GM10248 (cell line): ENCODE results near the gene POMT1.

Experiments
- CTCF ChIA-PET: fragments of 300-600 bp; sonication (Branson Sonifier 250); formaldehyde crosslinking; extraction: SDS; loops from one replicate; lab custom pipeline; 2021; ENCODE audit warnings: antibody characterized with exemption; lab: Yijun Ruan, JAX
- POLR2A ChIA-PET: fragments of 350-650 bp; sonication (Branson Sonifier 250); formaldehyde crosslinking; extraction: SDS; loops from one replicate; lab custom pipeline; 2020; ENCODE audit warnings: antibody characterized with exemption; lab: Yijun Ruan, JAX
- DNase-seq: peaks from one replicate; pipeline ENCODE4 v3.0.0; 2012; ENCODE audit errors: extremely low spot score
- TF ChIP-seq, protein P1 (sequence below): IDR thresholded peaks from 2 replicates; pipeline ENCODE4 v1.5.1; 2012; ENCODE audit warnings: mild to moderate bottlenecking, low read depth; ENCODE audit errors: extremely low read depth, missing control alignments, control extremely low read depth

Gene POMT1

GRCh38 chr9:131475956-131476776 is 26.6 kb upstream of the POMT1 start:
- TF ChIP-seq, protein P1, sequence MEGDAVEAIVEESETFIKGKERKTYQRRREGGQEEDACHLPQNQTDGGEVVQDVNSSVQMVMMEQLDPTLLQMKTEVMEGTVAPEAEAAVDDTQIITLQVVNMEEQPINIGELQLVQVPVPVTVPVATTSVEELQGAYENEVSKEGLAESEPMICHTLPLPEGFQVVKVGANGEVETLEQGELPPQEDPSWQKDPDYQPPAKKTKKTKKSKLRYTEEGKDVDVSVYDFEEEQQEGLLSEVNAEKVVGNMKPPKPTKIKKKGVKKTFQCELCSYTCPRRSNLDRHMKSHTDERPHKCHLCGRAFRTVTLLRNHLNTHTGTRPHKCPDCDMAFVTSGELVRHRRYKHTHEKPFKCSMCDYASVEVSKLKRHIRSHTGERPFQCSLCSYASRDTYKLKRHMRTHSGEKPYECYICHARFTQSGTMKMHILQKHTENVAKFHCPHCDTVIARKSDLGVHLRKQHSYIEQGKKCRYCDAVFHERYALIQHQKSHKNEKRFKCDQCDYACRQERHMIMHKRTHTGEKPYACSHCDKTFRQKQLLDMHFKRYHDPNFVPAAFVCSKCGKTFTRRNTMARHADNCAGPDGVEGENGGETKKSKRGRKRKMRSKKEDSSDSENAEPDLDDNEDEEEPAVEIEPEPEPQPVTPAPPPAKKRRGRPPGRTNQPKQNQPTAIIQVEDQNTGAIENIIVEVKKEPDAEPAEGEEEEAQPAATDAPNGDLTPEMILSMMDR, result peak; percentile 15
- CTCF ChIA-PET, result interaction anchor here (1.3 to 2.8 kb wide), 3 partner anchors 12 to 126 kb away, joined by 5 to 6 read pairs (median 5); no protein-coding TSS in a partner anchor
- no peak for DNase-seq
- POLR2A ChIA-PET, result no interaction called here

GRCh38 chr9:131476777-131477345 is 25.9 kb upstream of the POMT1 start:
- CTCF ChIA-PET, result interaction anchor here (1.2 to 2.8 kb wide), 4 partner anchors 13 to 126 kb away, joined by 5 to 6 read pairs (median 5); no protein-coding TSS in a partner anchor
- POLR2A ChIA-PET, result no interaction called here
- TF ChIP-seq, protein P1, result no peak
- no peak for DNase-seq

DNA sequence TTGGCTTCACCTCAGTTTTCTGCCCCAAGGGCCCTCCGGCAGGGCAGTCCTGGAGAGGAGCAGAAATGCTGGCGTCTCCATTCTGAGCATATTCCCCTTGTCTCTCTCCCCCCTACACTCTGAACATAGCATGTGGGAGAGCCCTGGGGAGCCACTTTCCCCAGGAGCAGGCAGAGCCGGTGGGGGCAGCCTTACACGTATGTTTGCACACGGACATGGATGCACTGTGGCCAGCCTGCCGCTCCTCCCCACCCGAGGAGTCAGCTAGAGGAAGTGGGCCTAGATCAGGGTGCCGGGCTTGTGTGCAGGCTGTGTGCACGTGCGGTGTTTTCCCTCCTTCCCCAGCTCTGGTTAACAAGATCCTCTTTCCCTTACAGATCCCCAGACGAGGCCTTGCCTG is 25.4 kb upstream of the POMT1 start:
- POLR2A ChIA-PET, result no interaction called here

DNA sequence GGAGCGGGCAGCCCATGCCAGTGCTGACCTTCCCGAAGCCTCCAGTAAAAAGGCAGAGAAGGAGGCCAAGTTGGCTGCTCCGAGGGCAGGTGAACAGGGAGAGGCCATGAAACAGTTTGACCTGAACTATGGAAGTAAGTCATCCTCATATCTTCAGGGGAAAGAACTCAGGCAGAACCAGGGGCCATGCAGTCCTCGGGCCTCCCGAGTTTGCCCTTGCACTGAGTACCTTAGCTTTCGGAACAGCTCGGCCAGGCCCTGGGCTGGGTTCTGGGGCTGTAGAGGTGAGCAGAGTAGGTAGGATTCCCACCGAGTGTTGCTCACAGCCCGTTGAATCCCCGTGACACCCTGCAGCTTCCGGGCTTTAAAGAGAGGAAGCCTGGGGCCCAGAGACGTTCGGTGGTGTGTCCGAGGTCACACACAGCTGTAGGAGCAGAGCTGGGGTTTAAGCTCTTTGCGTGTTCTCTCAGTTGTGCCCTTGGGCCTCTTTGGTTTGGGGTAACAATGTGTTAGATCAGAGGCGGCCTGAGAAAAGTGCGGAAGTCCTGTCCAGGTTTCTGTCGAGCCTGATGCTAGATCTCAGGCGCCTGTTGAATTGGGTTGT is 24.8 kb upstream of the POMT1 start:
- TF ChIP-seq, protein P1, result no peak
- CTCF ChIA-PET, result interaction anchor here (0.9 to 2.5 kb wide), 13 partner anchors 9 to 130 kb away, joined by 3 to 7 read pairs (median 5); no protein-coding TSS in a partner anchor
- POLR2A ChIA-PET, result no interaction called here

More for the DNA sequence above, 25.4 kb upstream of the POMT1 start:
- CTCF ChIA-PET, result interaction anchor here (0.9 to 2.5 kb wide), 13 partner anchors 8 to 129 kb away, joined by 3 to 7 read pairs (median 5); no protein-coding TSS in a partner anchor
- DNase-seq, result no peak
- TF ChIP-seq, protein P1, result no peak

DNA sequence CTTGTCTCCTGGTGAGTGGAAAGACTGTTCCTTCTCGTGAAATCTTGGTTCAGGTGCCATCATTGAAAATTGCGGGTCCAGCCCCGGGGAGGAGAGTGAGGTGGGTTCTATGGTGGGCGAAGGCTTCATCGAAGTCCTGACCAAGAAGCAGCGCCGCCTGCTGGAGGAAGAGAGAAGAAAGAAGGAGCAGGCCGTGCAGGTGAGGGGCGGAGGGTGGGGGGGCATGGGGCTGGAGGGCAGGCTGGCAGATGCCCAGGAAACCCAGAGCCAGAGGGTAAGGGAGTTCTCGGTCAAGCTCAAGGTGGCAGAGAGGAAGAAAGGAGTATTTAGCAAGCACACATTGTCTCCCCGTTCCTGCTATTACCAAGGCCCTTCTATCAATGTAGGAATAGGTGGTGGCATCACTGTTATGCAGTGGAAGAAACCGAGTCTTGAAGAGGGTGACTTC is 24.3 kb upstream of the POMT1 start:
- CTCF ChIA-PET, result interaction anchor here (0.9 to 2.5 kb wide), 16 partner anchors 9 to 130 kb away, joined by 3 to 7 read pairs (median 4); no protein-coding TSS in a partner anchor
- DNase-seq, result peak; percentile 51
- TF ChIP-seq, protein P1, result peak; percentile 54
- POLR2A ChIA-PET, result no interaction called here

More for the DNA sequence above, 24.8 kb upstream of the POMT1 start:
- DNase-seq, result no peak

- TF ChIP-seq, protein P1, result no peak
- POLR2A ChIA-PET, result no interaction called here
- CTCF ChIA-PET, result interaction anchor here (1.2 to 2.5 kb wide), 9 partner anchors 8 to 129 kb away, joined by 3 to 7 read pairs (median 5); no protein-coding TSS in a partner anchor
- DNase-seq, result no peak
These were observed 23.8 kb upstream of the POMT1 start for GRCh38 chr9:131478911-131479310.
